GM21360 (cell line): Measurements from ENCODE around the gene PXK.
"Not testable (repeated sequence)": the region's sequence is repeated elsewhere in the genome, so short reads cannot be mapped to it uniquely, and the experiment has no call there.

ENCODE experiments used
- ATAC-seq: cut with Tn5 transposase; IDR thresholded peaks from one replicate; pipeline ENCODE4 v1.9.1; 2021; ENCODE audit warnings: mild to moderate bottlenecking, moderate library complexity; ENCODE audit not compliant: unreplicated experiment

Gene PXK

DNA sequence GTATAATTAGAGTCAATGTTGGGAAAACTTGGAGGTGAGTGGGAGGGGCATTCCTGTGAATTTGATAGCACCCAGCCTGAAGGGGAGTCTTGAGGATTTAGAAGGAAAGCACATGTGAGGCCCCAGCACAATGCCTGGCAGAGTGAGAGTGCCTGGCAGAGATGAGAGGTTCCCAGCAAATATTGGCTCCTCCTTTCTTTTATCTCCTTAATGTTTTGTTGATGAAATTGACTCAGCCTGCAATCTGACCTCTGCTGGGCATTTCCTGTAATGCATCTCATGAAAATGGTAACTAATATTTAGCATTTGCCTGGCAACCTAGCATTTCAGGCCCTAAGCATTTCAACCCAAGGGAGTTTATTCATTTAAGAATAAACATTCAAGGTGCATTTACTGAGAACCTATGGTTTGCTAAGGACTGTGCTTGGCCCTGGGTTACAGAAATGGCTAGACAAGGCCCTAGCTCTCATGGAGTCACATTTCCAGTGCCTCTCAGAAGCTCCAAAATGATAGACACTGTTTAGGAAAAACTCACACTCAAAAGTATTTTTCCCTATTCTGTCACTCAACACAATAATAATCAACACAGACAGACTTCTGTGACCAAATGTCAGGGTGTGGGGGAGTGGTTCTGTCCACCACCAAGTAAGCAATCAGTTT is 82.0 kb downstream of the PXK start:
- no peak for ATAC-seq

DNA sequence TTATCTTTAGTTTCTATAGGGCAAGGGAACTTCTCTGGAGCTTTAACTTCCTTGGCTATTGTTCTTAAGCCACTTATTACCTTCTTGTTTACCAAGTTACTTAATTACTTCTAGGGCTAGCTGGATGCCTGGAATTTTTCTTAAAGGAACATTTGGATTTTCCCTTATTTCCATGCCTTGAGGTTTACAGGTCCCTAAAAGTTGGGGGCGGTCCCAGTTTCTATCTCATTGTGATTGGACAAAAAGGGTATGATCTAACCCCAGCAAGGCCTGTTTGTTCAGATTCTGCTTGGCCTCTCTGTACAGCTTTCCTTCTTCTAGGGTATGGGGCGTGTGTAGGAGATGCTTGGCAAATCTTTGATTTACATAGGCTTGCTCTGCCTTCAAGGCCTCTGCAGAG is 83.5 kb downstream of the PXK start:
- ATAC-seq, result no peak

DNA sequence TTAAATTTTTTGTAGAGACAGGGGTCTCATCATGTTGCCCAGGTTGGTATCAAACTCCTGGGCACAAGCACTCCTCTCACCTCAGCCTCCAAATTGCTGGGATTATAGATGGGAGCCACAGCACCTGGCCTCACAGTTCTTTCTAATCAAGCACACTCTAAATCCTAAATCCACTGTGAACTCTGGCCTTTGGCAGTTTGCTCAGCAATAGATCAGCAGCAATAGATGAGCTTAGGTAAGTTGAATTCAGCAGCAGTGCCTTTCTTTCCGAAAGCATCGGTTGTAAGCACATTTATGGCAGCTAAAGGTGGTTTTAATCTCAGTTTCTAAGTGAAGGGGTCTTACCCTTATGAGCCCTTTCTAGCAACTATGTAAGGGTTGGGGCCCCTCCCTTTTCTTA is 84.4 kb downstream of the PXK start:
- ATAC-seq, result no peak

DNA sequence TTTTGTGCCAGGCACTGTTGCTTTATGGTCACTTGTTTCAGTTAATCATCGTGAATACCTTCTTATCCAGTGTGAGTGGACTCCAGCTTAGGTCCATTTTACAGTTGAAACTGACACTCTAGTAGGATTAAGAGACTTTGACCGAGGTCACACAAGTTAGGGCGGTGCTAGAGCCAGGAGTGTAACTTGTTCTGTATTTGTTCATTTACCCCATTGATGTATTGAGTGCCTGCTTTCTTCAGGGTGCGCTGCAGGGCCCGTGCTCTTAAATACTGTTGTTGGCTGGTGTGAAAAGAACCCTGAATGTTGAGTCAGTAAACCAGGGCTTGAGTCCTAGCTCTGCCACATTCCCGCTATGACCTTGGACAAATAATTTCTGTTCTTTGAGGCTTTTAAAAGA is 85.5 kb downstream of the PXK start:
- no peak for ATAC-seq

DNA sequence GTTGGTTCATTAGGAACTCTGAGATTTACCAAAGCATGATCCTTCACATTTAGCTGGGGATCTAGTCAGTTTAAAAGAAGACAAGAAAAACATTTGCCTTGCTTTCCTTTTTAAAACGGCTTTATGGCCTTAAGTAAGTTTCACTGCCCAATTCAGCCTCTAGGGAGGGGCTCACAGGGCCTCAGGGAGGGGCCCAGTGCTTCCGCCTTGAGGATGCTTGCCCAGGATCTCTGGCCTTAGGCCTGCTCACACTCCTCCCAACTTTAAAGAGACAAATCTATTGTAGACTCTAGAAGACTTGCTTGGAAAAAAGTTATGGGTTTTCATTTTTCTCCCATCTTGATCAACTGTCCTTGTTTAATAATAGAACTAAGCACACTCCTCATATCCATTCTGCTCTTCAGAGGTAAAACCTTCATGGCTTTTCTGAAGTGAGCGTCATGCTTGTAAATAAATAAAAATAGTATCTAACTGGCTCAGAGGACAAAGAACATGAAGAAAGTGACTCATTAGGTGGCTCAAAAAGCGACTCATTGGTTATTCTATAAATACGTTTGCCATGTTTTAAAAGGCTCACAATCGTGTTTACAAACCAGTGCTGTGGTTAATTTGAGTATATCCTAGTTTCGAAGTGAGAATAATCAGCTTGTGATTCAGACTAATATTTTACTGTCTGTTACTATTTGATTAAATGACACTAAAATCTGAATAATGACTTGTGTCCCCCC is 87.3 kb downstream of the PXK start:
- peak; percentile 48 for ATAC-seq

DNA sequence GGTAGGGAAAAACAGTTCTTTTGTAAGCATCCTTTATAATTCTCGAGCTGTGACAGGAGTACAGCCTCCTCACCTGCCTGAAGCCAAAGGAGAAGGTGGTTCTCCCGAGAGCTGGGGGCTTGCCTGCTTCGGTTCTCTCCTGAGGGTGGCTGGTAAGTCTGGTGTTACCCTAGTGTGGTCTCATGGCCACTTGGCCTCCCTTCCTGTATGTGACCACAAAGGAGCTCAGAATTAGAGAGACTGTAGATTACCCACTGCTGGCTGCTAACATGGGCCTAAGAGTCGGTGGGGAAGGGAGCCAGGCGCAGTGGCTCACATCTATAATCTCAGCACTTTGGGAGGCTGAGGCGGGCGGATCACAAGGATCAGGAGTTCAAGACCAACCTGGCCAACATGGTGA is 88.3 kb downstream of the PXK start:
- ATAC-seq, result no peak

DNA sequence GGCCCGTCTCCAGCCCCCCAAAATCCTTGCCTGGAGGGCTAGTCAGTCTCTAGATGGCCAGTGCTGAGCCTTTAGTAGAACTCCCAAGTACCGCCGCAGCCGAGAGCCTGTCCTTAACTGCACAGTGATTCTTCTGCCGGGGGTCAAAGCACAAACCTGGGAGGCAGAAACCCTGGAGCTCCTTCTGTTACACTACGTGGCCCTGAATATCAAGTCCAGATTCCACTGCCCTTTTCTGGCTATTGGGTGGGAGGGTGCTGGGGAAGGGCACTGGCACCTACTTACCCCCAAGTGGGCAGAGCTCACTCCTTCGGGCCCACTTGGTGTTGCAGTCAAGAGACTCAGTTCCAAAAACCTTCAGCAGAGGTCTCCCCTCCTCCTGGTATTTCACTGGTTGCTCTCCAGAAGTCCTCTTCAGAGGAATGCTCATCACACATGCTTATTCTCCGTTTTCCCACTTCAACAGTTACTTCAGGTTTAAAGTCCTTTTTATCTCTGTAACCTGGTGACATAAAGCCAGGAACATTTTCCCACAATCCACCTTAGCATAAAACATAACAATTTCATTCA is 90.1 kb downstream of the PXK start:
- no peak for ATAC-seq

DNA sequence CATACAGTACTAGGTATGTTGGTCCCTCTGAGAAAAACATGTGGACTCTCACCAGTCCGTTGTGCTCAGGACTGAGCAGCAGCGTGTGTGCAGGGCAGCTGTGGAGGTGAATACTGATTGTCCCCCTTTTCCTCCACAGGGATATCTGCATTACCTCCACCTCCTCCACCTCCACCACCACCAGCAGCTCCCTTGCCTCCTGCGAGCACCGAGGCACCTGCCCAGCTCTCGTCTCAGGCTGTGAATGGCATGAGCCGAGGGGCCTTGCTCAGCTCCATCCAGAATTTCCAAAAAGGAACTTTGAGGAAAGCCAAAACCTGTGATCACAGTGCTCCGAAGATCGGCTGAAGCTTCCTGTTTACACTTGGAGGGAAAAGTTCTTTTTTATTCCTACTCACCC is 91.9 kb downstream of the PXK start:
- no peak for ATAC-seq

DNA sequence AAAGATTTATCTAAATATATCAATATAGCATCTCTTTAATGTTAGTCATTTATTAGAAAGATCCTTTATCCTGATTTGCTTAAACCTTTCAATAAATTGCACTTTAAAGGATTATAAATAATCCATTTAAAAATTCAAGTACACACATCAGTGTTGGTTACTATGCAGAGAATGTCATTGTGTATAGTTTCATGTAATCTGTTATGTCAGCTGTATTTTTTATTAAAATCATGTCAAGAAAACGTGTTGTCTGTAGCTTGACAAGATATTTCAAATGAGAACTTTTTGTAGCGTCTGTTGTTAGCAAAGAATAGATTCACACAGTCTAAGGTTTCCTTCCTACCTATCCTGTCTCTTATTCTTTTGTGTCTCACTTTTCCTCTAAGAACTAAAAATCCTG is 93.1 kb downstream of the PXK start:
- no peak for ATAC-seq

DNA sequence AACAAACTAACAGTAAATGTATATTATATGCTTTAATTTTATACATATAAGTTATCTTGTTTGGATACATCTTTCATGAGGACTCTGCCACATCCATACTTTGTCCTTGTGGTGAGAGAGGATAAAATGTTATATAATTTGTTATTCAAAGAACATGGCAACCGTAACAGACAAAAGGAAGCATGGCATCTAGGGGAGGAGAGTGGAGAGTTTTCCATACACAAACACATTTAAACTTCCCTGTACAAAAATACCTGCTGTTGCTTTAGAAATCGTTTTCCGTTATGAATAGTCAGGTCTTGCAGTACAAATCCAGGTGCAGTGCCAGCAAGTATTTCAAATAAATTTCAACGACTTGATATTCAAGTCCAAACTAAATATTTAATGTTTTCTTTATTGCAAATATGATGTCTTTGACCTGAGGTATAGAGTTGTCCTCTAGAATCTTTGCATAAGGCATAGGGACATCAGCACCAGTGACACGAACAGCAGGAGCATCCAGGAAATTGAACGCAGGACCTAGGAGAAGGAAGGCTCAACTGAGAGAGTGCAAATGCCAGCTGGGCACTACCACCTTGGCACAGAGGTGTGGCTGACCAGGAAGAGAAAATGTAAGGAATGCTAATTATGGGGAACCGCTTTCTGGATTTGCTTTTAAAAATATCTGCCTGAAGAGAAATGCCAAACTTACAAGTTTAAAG is 95.1 kb downstream of the PXK start:
- no peak for ATAC-seq

DNA sequence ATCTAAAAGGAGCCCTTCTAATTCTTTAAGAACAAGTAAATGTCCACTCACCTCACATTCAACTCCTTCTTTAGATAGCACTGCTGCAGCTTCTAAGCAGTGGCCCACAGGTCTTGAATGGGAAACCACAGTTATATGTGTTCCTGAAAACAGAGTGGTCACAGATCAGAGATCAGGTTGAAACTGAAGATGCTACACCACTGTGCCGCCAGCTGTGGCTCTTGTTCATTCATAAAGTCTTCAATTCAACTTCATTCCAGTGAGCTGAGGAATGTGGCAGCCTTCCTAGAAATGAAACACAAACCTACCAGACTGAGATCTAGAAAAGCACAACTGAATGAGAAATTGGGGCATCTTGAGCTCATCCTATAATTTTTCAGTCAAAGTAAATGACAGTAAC is 97.0 kb downstream of the PXK start:
- peak; percentile 54 for ATAC-seq

DNA sequence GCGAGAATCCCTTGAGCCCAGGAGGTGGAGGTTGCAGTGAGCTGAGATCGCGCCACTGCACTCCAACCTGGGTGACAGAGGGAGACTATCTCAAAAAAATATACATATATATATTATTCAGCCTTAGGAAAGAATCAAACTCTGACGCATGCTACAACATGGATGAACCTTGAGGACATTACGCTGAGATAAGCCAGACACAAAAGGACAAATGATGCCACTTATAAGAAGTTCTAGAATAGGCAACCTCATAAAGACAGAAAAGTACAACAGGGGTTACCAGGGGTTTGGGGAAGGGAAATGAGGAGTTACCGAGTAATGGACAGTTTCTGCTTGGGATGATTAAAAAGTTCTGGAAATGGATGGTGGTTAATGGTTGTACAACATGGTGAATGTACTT is 100.2 kb downstream of the PXK start:
- ATAC-seq, result no peak

DNA sequence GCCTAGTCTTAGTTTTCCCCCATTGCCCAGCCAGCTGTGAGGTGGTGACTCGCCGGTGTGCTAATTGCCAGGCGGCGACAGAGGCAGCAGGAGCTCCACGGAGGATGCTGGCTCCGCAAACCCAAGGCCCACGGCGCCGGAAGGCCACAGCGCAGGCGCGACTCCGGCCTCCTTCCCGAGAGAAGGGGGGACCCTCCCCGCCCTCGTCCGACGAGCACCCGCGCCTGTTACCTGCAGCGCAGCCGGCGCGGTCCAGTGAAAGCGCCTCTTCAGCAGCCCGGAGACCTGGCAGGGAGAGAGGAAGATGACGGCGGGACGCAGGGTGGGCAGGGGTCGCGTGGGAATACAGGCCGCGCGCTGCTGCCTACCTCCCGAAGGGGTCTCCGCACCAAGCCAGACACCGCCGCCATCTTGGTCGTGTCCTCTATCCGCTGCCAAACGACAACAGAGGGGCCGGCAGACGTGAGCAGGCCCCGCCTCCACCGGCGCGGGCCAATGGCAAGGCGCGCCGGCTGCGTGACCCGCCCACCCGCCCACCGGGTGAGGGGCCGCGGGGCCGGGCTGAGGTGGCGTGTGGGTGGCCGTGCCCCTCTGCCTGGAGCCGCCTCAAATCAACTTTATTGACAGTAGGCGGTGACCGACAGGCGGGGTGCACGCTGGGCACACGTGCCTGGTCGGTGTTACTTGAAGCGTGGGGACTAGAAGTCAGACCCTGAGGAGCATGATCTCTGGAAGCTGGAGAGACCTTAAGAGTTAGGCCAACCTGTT is 100.9 kb downstream of the PXK start, which contains the start of gene PDHB:
Gene PDHB, minus strand, starts transcription at position 433 of the 768 bp plus-strand sequence. Its CDS starts 23 bp downstream, at position 410.
- peak; percentile 90 for ATAC-seq

DNA sequence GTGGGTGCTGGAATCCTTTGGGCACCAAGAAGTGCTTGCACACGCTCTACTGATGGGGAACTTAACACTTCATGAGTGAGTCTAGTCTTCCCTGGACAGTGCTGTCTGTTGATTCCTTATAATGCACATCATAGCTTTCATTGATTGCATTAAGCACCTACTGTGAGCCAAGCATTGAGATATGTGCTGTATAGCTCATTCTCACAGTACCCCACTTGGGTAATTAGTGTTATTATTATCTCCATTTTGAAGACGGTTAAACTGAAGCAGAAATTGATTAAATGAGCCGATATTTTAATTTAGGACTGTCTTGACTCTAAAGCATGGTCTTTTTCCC is 101.4 kb downstream of the PXK start:
- no peak for ATAC-seq

DNA sequence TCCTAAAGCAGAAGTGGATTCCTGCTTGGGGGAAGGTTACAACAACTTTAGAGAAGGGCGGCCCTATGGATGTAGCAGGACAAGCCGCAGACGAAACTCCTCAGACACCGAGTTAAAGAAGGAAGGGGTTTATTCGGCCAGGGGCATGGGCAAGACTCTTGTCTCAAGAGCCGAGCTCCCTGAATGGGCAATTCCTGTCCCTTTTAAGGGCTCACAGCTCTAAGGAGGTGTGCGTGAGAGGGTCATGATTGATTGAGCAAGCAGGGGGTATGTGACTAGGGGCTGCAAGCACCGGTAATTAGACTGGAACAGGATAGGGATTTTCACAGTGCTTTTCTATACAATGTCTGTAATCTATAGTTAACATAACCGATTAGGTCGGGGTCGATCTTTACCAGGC is 101.8 kb downstream of the PXK start:
- ATAC-seq, result no peak

DNA sequence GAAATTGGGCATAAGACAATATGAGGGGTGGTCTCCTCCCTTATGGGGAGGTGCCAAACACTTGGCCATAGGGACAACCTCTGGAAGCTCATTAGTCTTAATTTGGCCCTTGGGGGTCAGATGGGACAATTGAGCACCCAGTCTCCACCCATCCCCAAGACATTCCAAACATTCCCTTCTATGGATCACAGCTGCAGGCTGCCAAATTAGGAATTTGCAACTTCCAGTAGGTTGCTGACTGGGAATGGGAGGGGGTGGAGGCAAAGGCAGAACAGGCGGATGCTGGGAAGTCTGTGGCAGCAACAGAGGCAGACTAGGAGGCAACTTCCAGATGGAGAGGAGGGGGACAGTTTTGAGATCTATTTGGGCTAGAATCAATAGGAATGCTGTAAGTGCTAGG is 102.3 kb downstream of the PXK start:
- no peak for ATAC-seq

DNA sequence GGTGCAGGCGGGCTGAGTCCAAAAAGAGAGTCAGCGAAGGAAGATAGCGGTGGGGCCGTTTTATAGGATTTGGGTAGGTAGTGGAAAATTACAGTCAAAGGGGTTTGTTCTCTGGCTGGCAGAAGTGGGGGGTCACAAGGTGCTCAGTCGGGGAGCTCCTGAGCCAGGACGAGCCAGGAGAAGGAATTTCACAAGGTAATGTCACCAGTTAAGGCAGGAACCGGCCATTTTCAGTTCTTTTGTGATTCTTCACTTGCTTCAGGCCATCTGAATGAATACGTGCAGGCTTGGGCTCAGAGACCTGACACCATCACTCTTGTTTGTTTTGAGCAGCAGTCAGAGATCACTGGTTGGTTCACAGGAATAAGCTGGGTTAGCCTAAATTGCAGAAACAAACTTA is 104.6 kb downstream of the PXK start:
- not testable (repeated sequence) for ATAC-seq

DNA sequence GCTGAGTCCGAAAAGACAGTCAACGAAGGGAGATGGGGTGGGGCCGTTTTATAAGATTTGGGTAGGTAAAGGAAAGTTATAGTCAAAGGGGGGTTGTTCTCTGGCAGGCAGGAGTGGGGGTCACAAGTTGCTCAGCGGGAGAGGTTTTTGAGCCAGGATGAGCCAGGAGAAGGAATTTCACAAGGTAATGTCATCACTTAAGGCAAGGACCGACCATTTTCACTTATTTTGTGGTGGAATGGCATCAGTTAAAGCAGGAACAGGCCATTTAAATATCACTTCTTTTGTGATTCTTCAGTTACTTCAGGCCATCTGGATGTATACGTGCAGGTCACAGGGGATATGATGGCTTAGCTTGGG is 108.3 kb downstream of the PXK start:
- not testable (repeated sequence) for ATAC-seq

DNA sequence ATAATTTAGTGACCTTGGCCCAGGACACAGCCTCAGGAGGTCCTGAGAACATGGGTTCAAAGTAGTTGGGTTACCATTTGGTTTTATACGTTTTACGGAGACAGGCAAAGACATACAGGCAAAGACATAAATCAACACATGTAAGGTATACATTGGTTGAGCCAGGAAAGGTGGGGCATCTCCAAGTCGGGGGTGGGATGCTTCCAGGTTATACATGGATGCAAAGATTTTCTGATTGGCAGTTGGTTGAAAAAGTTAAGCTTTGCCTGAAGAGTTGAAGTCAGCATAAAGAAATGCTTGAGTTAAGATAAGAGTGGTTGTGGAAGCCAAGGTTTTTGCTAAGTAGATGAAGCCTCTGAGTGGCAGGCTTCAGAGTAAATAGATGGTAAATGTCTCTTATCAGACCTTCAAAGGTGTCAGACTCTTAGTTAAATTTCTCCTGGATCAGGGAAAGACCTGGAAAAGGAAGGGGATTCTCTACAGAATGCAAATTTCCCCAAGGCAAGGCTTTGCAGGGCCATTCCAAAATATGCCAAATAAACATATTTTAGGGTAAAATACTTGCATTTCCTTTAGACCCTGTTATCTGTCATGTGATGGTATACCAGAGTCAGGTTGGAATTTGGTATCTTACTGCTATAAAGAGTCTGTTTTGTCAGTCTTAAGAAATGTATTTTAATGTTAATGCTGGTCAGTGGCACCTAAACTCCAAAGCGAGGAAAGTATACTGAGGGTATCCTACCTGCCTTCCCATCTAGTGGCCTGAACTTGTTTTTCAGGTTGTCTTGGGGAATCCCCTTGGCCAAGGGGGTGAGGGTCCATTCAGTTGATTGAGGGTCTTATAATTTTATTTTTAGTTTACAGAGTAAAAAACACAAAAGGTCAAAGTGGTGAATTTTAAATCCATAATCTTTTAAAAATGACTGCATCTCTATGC is 109.1 kb downstream of the PXK start:
- no peak for ATAC-seq

DNA sequence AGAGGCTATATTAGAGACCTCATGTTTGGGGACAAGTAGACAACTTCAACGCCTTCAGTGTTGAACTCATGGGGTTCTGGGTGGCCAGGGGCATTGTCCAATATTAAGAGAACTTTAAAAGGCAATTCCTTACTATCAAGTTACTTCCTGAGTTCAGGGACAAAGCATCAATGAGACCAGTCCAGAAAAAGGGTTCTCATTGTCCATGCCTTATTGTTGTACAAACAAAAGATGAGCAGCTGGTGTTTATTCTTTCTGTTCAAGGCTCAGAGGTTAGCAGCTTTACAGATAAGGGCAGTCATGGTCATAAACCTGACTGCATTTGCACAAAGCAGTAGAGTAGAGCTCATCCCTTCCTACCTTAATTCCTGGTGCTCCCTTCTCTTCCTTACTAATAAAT is 119.5 kb downstream of the PXK start:
- ATAC-seq, result no peak
